HepG2 (cell line): ENCODE results near the gene DCAF6. TPM values are rescaled to one million over a fixed set of nuclear protein-coding genes. Genes with fewer than 3 reads are reported as not detected.
A peak's percentile ranks its signal among the peaks of the same experiment; 100 is the strongest.

ENCODE experiments used
- AHDC1 ChIP-seq: sonication (generic); formaldehyde crosslinking; IDR thresholded peaks from 2 replicates; pipeline ENCODE4 v1.5.1; 2020; ENCODE audit warnings: mild to moderate bottlenecking, missing genetic modification reagents, borderline replicate concordance
- GLI4 ChIP-seq: sonication (generic); formaldehyde crosslinking; IDR thresholded peaks from 2 replicates; pipeline ENCODE4 v1.5.1; 2020; ENCODE audit warnings: missing genetic modification reagents, mild to moderate bottlenecking, moderate library complexity, borderline replicate concordance
- JUNB ChIP-seq: sonication (generic); formaldehyde crosslinking; IDR thresholded peaks from 2 replicates; pipeline ENCODE4 v1.8.0; 2022; ENCODE audit warnings: missing genetic modification reagents, mild to moderate bottlenecking, borderline replicate concordance
- PAF1 ChIP-seq: IDR thresholded peaks from 2 replicates; pipeline ENCODE4 v1.6.1; 2016; ENCODE audit warnings: missing genetic modification reagents, missing compliant biosample characterization
- PTBP1 ChIP-seq: fragments of 200-400 bp; formaldehyde crosslinking; IDR thresholded peaks from 2 replicates; pipeline ENCODE4 v1.6.1; 2018; ENCODE audit warnings: low read length, low read depth; ENCODE audit not compliant: poor library complexity, severe bottlenecking
- SOX6 ChIP-seq, 2 experiments: fragments of 450-650 bp in 1 of 2; sonication (generic) in 1 of 2; formaldehyde crosslinking in 1 of 2; IDR thresholded peaks; 2 replicates each; pipeline versions ENCODE4 v1.4.0 to v1.6.1; 2017 to 2020; ENCODE audit warnings: antibody characterized with exemption in 1 of 2, mild to moderate bottlenecking in 1 of 2, missing genetic modification reagents in 1 of 2
- ZNF101 ChIP-seq: sonication (generic); formaldehyde crosslinking; IDR thresholded peaks from 2 replicates; pipeline ENCODE4 v1.4.0; 2020; ENCODE audit warnings: mild to moderate bottlenecking, low read depth, missing genetic modification reagents, borderline replicate concordance
- ZNF451 ChIP-seq: sonication (generic); formaldehyde crosslinking; IDR thresholded peaks from 2 replicates; pipeline ENCODE4 v1.5.0; 2020; ENCODE audit warnings: mild to moderate bottlenecking, missing genetic modification reagents
- ZNF777 ChIP-seq: sonication (generic); formaldehyde crosslinking; IDR thresholded peaks from 2 replicates; pipeline ENCODE4 v1.4.0; 2020; ENCODE audit warnings: missing genetic modification reagents
- ZSCAN22 ChIP-seq: sonication (generic); formaldehyde crosslinking; IDR thresholded peaks from 2 replicates; pipeline ENCODE4 v1.4.0; 2020; ENCODE audit warnings: mild to moderate bottlenecking, missing genetic modification reagents
- polyA plus RNA-seq, 8 experiments: library from polyadenylated mRNA; depleted of rRNA in 3 of 8; stranded (reverse) in 7 of 8; unstranded in 1 of 8; fragments of >200 nt; fragmentation: Illumina TruSeq in 4 of 8; extraction: Trizol in 4 of 8; gene quantifications; 2 replicates each; pipeline versions ENCODE4 v1.2.1 to v1.2.3, GENCODE V29; 2011 to 2016; ENCODE audit warnings: low read depth in 4 of 8, missing spikeins in 1 of 8, mixed read lengths in 1 of 8; ENCODE audit not compliant: insufficient read depth in 1 of 8
- total RNA-seq, 5 experiments: library from RNA; depleted of rRNA; stranded (reverse); fragments of >200 nt; fragmentation: Illumina TruSeq; extraction: Trizol; gene quantifications; 2 replicates each; pipeline ENCODE4 v1.2.3, GENCODE V29; 2016; ENCODE audit warnings: low read depth in 1 of 5
- TF ChIP-seq, protein P1 (sequence below): sonication (generic); formaldehyde crosslinking; IDR thresholded peaks from 2 replicates; pipeline ENCODE4 v1.5.1; 2020; ENCODE audit warnings: missing genetic modification reagents, mild to moderate bottlenecking, borderline replicate concordance
- TF ChIP-seq, protein P2 (sequence below): sonication (generic); formaldehyde crosslinking; IDR thresholded peaks from 2 replicates; pipeline ENCODE4 v1.4.0; 2020; ENCODE audit warnings: missing genetic modification reagents, borderline replicate concordance
- TF ChIP-seq, protein P3 (sequence below): sonication (generic); formaldehyde crosslinking; IDR thresholded peaks from 2 replicates; pipeline ENCODE4 v1.4.0; 2020; ENCODE audit warnings: mild to moderate bottlenecking, missing genetic modification reagents

Gene DCAF6
- total and polyA plus RNA-seq, 2 of the 13 experiments (the other 11 are each of a cell fraction or from before 2014, with no cell fraction given): 24.7 to 33.7 TPM

DNA sequence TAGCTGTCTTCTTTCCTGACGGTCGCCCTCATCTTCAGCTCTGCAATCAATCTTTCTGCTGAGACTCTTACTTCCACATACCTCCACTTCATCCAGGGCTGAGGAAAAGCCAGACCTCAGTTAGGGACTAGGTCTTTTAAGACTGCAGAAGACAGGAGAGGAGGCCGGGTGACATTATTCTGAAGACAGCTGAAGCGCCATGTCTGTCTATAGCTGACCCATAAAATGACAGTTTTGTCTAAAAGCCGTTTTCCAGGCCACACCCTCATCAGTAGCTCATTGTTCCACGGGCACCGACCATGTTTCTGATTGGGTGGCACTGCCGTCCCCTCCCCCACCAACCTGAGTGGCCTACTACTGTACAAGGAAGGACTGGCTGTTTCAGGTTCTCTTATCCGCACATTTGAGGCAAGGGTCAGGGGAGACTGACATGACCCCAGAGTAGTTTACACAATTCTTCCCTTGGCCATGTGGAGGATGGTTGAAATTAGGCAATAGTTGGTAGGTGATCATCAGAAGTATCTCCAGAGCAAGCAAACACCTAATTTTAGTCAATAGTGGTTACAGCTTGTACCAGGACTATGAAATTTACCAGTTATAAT, 22.5 kb upstream of the DCAF6 start, which contains the start of gene ADCY10 (continued):
- TF ChIP-seq PTBP1 (no peak), ZNF101 (CRISPR knock-in tag) (no peak), ZNF451 (CRISPR knock-in tag) (no peak), SOX6 (IDR thresholded peaks at IDR 0.05) (no peak), SOX6 (CRISPR knock-in tag; IDR thresholded peaks at IDR 0.05) (peak; percentile 53; the same call in 1 of the 2 replicates), ZNF777 (no peak), AHDC1 (CRISPR knock-in tag) (no peak), GLI4 (CRISPR knock-in tag) (no peak), PAF1 (CRISPR knock-in tag) (no peak; the same call in 1 of the 2 replicates), ZSCAN22 (CRISPR knock-in tag) (no peak), JUNB (CRISPR knock-in tag) (no peak)
- TF ChIP-seq, protein P1, sequence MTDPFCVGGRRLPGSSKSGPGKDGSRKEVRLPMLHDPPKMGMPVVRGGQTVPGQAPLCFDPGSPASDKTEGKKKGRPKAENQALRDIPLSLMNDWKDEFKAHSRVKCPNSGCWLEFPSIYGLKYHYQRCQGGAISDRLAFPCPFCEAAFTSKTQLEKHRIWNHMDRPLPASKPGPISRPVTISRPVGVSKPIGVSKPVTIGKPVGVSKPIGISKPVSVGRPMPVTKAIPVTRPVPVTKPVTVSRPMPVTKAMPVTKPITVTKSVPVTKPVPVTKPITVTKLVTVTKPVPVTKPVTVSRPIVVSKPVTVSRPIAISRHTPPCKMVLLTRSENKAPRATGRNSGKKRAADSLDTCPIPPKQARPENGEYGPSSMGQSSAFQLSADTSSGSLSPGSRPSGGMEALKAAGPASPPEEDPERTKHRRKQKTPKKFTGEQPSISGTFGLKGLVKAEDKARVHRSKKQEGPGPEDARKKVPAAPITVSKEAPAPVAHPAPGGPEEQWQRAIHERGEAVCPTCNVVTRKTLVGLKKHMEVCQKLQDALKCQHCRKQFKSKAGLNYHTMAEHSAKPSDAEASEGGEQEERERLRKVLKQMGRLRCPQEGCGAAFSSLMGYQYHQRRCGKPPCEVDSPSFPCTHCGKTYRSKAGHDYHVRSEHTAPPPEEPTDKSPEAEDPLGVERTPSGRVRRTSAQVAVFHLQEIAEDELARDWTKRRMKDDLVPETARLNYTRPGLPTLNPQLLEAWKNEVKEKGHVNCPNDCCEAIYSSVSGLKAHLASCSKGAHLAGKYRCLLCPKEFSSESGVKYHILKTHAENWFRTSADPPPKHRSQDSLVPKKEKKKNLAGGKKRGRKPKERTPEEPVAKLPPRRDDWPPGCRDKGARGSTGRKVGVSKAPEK (CRISPR knock-in tag): no peak
- TF ChIP-seq, protein P2, sequence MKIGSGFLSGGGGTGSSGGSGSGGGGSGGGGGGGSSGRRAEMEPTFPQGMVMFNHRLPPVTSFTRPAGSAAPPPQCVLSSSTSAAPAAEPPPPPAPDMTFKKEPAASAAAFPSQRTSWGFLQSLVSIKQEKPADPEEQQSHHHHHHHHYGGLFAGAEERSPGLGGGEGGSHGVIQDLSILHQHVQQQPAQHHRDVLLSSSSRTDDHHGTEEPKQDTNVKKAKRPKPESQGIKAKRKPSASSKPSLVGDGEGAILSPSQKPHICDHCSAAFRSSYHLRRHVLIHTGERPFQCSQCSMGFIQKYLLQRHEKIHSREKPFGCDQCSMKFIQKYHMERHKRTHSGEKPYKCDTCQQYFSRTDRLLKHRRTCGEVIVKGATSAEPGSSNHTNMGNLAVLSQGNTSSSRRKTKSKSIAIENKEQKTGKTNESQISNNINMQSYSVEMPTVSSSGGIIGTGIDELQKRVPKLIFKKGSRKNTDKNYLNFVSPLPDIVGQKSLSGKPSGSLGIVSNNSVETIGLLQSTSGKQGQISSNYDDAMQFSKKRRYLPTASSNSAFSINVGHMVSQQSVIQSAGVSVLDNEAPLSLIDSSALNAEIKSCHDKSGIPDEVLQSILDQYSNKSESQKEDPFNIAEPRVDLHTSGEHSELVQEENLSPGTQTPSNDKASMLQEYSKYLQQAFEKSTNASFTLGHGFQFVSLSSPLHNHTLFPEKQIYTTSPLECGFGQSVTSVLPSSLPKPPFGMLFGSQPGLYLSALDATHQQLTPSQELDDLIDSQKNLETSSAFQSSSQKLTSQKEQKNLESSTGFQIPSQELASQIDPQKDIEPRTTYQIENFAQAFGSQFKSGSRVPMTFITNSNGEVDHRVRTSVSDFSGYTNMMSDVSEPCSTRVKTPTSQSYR (CRISPR knock-in tag): peak; percentile 95
- TF ChIP-seq, protein P3, sequence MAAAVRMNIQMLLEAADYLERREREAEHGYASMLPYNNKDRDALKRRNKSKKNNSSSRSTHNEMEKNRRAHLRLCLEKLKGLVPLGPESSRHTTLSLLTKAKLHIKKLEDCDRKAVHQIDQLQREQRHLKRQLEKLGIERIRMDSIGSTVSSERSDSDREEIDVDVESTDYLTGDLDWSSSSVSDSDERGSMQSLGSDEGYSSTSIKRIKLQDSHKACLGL (CRISPR knock-in tag): no peak
